Progenitor cell of endocrine pancreas (in vitro differentiated cells): ENCODE data around the gene EIF3K. TPM values are rescaled to one million over a fixed set of nuclear protein-coding genes. Genes with fewer than 3 reads are reported as not detected.

Experiments used
- DNase-seq: peaks from one replicate; pipeline ENCODE4 v3.0.0; 2021; ENCODE audit warnings: low spot score; ENCODE audit not compliant: unreplicated experiment
- H3K27ac Mint-ChIP-seq: 2 replicates; pipeline ENCODE4 v1.8.0; 2021; ENCODE audit warnings: mild to moderate bottlenecking, moderate library complexity, mixed read lengths
- H3K27me3 Mint-ChIP-seq: 2 replicates; pipeline ENCODE4 v1.8.0; 2021; ENCODE audit warnings: mixed read lengths
- H3K36me3 Mint-ChIP-seq: 2 replicates; pipeline ENCODE4 v1.8.0; 2022; ENCODE audit warnings: mixed read lengths; ENCODE audit not compliant: insufficient read depth
- H3K4me1 Mint-ChIP-seq: 2 replicates; pipeline ENCODE4 v1.8.0; 2021; ENCODE audit warnings: low read depth, mixed read lengths
- H3K4me3 Mint-ChIP-seq: 2 replicates; pipeline ENCODE4 v1.8.0; 2021; ENCODE audit warnings: low read depth, mild to moderate bottlenecking, moderate library complexity, mixed read lengths
- H3K9me3 Mint-ChIP-seq: 2 replicates; pipeline ENCODE4 v1.8.0; 2021; ENCODE audit warnings: low read depth, mixed read lengths
- total RNA-seq: library from RNA; stranded (reverse); gene quantifications from 2 replicates; pipeline ENCODE4 v1.2.1, GENCODE V29; 2021
- TF ChIP-seq, protein P1 (sequence below): fragments of 200-600 bp; sonication (generic); IDR thresholded peaks from one replicate; pipeline ENCODE4 v1.5.0; 2021; ENCODE audit warnings: antibody characterized with exemption, mild to moderate bottlenecking; ENCODE audit not compliant: unreplicated experiment

EIF3K gene
- total RNA-seq, 1 donor from 2014 or later = 193 TPM

DNA sequence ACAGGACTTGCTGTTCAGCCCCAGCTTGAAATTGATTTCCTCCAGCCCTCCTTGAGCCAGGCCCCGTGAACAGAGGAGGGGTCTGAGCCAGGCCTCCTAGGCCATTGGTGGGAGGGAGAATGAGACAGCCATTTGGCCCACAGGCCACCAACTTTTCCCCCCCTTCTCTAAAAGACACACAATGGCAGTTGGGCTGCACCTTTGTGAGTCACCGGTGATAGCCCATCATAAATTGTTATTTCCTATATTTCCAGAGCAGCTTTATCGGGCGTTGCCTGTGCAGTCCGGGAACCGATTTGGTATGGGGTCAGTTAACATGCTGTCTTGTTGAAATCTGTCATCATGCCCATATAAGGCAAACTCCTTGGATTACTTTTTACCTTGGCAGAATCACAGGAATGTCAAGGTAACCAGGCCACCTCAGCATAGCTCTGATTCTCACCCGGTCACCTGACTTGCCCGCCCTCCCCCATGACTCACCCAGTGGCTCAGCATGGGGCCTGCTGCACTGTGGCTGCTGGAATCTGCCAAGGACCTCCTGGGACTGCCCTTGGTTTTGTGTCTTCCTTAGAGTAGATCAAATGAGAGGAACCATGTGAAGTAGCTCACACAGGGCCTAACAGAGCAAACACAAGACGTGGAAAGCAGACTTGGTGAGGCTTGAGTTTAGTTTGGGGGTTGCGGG, 64.5 kb downstream of the EIF3K start:
- Mint-ChIP-seq H3K4me1 (peaks cover 69% of the 10 kb centered on the region), H3K27ac (peak overlapping the region; percentile 100), H3K36me3 (peaks cover 15% of the 10 kb centered on the region), H3K4me3 (peak overlapping the region; percentile 49), H3K9me3 (peaks cover 3% of the 10 kb centered on the region), H3K27me3 (no peaks in the 10 kb centered on the region)
- peak; percentile 68 for DNase-seq
- TF ChIP-seq, protein P1, sequence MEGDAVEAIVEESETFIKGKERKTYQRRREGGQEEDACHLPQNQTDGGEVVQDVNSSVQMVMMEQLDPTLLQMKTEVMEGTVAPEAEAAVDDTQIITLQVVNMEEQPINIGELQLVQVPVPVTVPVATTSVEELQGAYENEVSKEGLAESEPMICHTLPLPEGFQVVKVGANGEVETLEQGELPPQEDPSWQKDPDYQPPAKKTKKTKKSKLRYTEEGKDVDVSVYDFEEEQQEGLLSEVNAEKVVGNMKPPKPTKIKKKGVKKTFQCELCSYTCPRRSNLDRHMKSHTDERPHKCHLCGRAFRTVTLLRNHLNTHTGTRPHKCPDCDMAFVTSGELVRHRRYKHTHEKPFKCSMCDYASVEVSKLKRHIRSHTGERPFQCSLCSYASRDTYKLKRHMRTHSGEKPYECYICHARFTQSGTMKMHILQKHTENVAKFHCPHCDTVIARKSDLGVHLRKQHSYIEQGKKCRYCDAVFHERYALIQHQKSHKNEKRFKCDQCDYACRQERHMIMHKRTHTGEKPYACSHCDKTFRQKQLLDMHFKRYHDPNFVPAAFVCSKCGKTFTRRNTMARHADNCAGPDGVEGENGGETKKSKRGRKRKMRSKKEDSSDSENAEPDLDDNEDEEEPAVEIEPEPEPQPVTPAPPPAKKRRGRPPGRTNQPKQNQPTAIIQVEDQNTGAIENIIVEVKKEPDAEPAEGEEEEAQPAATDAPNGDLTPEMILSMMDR = no peak

DNA sequence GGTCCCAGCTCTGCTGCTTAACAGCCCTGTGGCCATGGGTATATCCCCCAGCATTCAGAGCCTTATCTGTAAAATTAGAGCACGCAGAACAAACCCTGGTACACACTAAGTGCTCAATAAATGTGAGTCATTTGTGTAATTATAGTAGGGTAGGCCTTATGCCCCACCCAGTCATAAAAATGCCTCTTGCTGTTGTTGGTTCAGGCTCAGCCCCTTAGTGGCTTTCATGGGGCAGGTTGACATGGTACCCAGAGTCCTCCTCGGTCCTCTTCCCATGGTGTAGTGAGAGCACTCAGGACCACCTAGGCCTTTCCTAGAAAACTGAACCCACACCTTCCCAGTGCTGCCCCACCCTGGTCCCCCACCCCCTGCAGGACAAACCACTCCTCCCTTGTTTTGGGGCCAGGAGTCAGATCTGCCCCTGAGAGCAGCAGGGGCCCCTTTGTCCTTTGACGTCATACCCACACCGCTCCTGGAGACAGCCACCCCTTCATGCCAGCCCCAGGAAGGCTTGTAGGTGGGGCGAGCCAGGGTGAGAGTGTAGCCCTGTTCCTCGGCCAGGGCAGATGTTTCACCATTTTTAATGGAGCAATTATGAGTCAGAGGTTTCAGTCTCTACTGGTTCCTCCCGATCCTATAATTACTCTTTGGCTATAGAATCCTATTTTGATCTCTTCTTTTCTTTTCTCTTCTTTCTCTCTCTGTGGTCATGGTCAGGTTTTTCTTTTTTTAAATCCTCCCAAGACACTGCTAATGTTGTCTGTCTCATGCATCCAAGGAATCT, 65.3 kb downstream of the EIF3K start:
- H3K27me3 Mint-ChIP-seq = no peaks in the 10 kb centered on the region
- H3K9me3 Mint-ChIP-seq = peaks cover 3% of the 10 kb centered on the region
- TF ChIP-seq, protein P1 = no peak
- DNase-seq = no peak
- peaks cover 17% of the 10 kb centered on the region for H3K36me3 Mint-ChIP-seq
- H3K4me3 Mint-ChIP-seq = peak overlapping the region; percentile 49
- H3K27ac Mint-ChIP-seq = peak overlapping the region; percentile 100
- peaks cover 64% of the 10 kb centered on the region for H3K4me1 Mint-ChIP-seq

GRCh38 chr19:38684862-38685665, 66.1 kb downstream of the EIF3K start:
- H3K36me3 Mint-ChIP-seq = peaks cover 20% of the 10 kb centered on the region
- H3K27ac Mint-ChIP-seq = peak overlapping the region; percentile 100
- H3K27me3 Mint-ChIP-seq = no peaks in the 10 kb centered on the region
- H3K4me3 Mint-ChIP-seq = no peak overlapping the region
- peaks cover 3% of the 10 kb centered on the region for H3K9me3 Mint-ChIP-seq
- peaks cover 64% of the 10 kb centered on the region for H3K4me1 Mint-ChIP-seq
- no peak for DNase-seq
- TF ChIP-seq, protein P1 = no peak

GRCh38 chr19:38685666-38686529, 66.9 kb downstream of the EIF3K start:
- peak overlapping the region; percentile 14 for H3K4me3 Mint-ChIP-seq
- peaks cover 65% of the 10 kb centered on the region for H3K4me1 Mint-ChIP-seq
- H3K36me3 Mint-ChIP-seq = peaks cover 25% of the 10 kb centered on the region
- TF ChIP-seq, protein P1 = peak; percentile 60
- H3K27ac Mint-ChIP-seq = peak overlapping the region; percentile 100
- H3K9me3 Mint-ChIP-seq = peaks cover 3% of the 10 kb centered on the region
- no peaks in the 10 kb centered on the region for H3K27me3 Mint-ChIP-seq
- no peak for DNase-seq
